Upper lobe of left lung (tissue), 4 donors: ENCODE measurements around the gene EPGN.

Experiments used
- POLR2A ChIP-seq, 4 donors: fragments of 450-650 bp; IDR thresholded peaks; one replicate each; pipeline ENCODE4 v1.5.1; 2016 to 2017; ENCODE audit warnings: antibody characterized with exemption in 4 of 4, mild to moderate bottlenecking in 2 of 4
- TF ChIP-seq, protein P1 (sequence below), 6 experiments: fragments of 450-650 bp in 4 of 6; fragments of 200-600 bp in 2 of 6; sonication (generic) in 2 of 6; IDR thresholded peaks; one replicate each; pipeline ENCODE4 v1.5.1; 2016 to 2019; ENCODE audit warnings: antibody characterized with exemption in 6 of 6

DNA sequence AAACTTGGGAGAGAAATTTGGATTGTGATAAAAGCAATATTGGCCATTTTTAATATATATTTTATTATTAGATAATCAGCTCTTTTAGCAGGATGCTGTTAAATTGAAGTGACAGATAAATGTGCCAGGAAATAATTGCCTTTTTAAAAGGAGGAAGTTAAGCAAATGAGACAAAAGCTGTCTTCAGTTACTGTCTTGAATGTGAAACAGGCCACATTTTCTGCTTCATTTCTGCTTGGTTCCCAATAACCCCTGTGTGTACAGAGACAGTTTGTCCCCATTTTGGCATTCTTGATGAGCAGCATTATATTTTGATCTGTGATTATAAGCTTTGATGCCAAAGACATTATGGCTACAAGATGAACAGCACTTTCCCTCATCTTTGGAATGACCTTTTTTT, 953 bp downstream of the EPGN start:
- no peak for TF ChIP-seq POLR2A (IDR thresholded peaks at IDR 0.05)
- TF ChIP-seq, protein P1, sequence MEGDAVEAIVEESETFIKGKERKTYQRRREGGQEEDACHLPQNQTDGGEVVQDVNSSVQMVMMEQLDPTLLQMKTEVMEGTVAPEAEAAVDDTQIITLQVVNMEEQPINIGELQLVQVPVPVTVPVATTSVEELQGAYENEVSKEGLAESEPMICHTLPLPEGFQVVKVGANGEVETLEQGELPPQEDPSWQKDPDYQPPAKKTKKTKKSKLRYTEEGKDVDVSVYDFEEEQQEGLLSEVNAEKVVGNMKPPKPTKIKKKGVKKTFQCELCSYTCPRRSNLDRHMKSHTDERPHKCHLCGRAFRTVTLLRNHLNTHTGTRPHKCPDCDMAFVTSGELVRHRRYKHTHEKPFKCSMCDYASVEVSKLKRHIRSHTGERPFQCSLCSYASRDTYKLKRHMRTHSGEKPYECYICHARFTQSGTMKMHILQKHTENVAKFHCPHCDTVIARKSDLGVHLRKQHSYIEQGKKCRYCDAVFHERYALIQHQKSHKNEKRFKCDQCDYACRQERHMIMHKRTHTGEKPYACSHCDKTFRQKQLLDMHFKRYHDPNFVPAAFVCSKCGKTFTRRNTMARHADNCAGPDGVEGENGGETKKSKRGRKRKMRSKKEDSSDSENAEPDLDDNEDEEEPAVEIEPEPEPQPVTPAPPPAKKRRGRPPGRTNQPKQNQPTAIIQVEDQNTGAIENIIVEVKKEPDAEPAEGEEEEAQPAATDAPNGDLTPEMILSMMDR (IDR thresholded peaks at IDR 0.05) = no peak
